Left lung (tissue), 10 donors: ENCODE results near the gene NISCH. TPM values are rescaled to one million over a fixed set of nuclear protein-coding genes. Genes with fewer than 3 reads are reported as not detected.

ENCODE experiments used
- ATAC-seq: fragments of 200-7000 bp; cut with Tn5 transposase; one replicate; pipeline ENCODE4 v1.9.1; 2020; ENCODE audit warnings: moderate library complexity
- DNase-seq, 4 donors: peaks; one replicate each; pipeline ENCODE4 v3.0.0-alpha.2; 2013 to 2020
- H3K27ac ChIP-seq, 2 donors: fragments of 200-600 bp; sonication (generic) in 1 of 2; one replicate each; pipeline versions ENCODE4 v1.5.0 to v1.8.0; 2020 to 2021
- H3K27me3 ChIP-seq, 2 donors: fragments of 200-600 bp; sonication (generic) in 1 of 2; one replicate each; pipeline versions ENCODE4 v1.5.0 to v1.8.0; 2020 to 2021
- H3K36me3 ChIP-seq, 2 donors: fragments of 200-600 bp; sonication (generic) in 1 of 2; one replicate each; pipeline versions ENCODE4 v1.5.0 to v1.8.0; 2020 to 2021
- H3K4me1 ChIP-seq, 2 donors: fragments of 200-600 bp; one replicate each; pipeline ENCODE4 v1.8.0; 2021
- H3K4me3 ChIP-seq, 2 donors: fragments of 200-600 bp; sonication (generic) in 1 of 2; one replicate each; pipeline versions ENCODE4 v1.5.0 to v1.8.0; 2020 to 2021; ENCODE audit warnings: mild to moderate bottlenecking in 1 of 2
- H3K9me3 ChIP-seq, 2 donors: fragments of 200-600 bp; sonication (generic) in 1 of 2; one replicate each; pipeline versions ENCODE4 v1.5.0 to v1.8.0; 2020 to 2021
- intact Hi-C, 2 donors: fragments of 100-400 bp; cut with DNase I; formaldehyde crosslinking; loops; one replicate each; pipeline versions ENCODE4 v1.11.2 to v1.14.2; 2022
- polyA plus RNA-seq, 6 donors: library from polyadenylated mRNA; unstranded; fragments of 120-200 nt; gene quantifications; one replicate each; pipeline ENCODE4 v1.2.1, GENCODE V29; 2013; ENCODE audit not compliant: insufficient read length in 6 of 6
- total RNA-seq, 2 donors: library from RNA; stranded (reverse); fragmentation: NEBNext Ultra II Directional; extraction: Animal tissue kit (Norgen Biotek cat#: 25700); gene quantifications; one replicate each; pipeline ENCODE4 v1.2.1, GENCODE V29; 2021
- TF ChIP-seq, protein P1 (sequence below), 2 donors: fragments of 200-600 bp; sonication (generic) in 1 of 2; IDR thresholded peaks; one replicate each; pipeline versions ENCODE4 v1.5.0 to v1.8.0; 2021; ENCODE audit warnings: antibody characterized with exemption in 2 of 2
- donor health status: DM: no; HTN: yes; CAD: no.
- donor health status: DM: no; HTN: no; CAD: no.

Gene NISCH
- total and polyA plus RNA-seq, 8 donors = 72.6 to 178 (median 140) TPM

- intact Hi-C loops = loop anchor here in 1 of 2 donors (10.0 kb wide), 1 partner anchor 66 kb away; no protein-coding TSS in a partner anchor
- ATAC-seq = no peak
- H3K4me1 ChIP-seq = peaks cover 34 to 73% of the 10 kb centered on the region in 2 donors
These were observed 75.8 kb downstream of the NISCH start for GRCh38 chr3:52530918-52531826.

DNA sequence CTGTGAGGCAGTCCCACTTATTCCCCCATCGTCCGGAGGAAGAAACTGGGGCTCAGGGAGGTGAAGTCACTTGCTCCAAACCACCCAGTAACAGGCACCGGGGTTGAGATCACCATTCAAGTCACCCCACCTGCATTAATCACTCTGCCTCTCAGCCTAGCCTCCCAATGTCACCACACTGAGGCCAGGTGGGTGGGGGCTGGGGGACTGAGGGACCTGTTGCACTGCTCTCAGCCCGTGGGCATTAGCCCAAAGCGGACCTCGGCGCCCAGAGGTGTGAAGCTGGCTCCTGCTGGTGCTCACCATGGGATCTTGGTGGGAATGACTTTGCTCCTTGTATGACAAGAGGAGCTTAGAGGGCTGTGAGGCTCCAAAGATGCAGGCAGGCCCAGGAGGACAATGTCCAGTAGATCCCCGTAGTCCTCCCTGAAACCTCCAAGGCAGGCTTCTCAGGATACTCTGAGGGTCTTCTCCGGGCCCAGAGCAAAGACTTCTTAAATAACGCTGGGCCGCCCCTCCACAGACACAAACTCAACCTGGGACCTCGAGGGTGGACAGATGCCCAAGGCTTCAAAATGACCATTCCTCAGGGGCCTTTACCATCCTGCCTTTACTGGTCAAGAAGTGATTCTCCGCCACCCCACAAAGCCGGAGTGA lies 76.6 kb downstream of the NISCH start:
- H3K4me3 ChIP-seq = peak overlapping the region; percentile 62 to 69
- no peak for ATAC-seq
- peaks cover 27 to 68% of the 10 kb centered on the region in 2 donors for H3K4me1 ChIP-seq
- peak in 2 of 4 donors; percentile 34 to 75 for DNase-seq
- peaks cover 0 to 31% of the 10 kb centered on the region in 2 donors for H3K27me3 ChIP-seq
- intact Hi-C loops = loop anchor here in 1 of 2 donors (10.0 kb wide), 1 partner anchor 67 kb away; no protein-coding TSS in a partner anchor
- TF ChIP-seq, protein P1, sequence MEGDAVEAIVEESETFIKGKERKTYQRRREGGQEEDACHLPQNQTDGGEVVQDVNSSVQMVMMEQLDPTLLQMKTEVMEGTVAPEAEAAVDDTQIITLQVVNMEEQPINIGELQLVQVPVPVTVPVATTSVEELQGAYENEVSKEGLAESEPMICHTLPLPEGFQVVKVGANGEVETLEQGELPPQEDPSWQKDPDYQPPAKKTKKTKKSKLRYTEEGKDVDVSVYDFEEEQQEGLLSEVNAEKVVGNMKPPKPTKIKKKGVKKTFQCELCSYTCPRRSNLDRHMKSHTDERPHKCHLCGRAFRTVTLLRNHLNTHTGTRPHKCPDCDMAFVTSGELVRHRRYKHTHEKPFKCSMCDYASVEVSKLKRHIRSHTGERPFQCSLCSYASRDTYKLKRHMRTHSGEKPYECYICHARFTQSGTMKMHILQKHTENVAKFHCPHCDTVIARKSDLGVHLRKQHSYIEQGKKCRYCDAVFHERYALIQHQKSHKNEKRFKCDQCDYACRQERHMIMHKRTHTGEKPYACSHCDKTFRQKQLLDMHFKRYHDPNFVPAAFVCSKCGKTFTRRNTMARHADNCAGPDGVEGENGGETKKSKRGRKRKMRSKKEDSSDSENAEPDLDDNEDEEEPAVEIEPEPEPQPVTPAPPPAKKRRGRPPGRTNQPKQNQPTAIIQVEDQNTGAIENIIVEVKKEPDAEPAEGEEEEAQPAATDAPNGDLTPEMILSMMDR (IDR thresholded peaks at IDR 0.05) = no peak
- no peak overlapping the region for H3K27ac ChIP-seq
- H3K9me3 ChIP-seq = no peaks in the 10 kb centered on the region
- peaks cover 0 to 19% of the 10 kb centered on the region in 2 donors for H3K36me3 ChIP-seq

More at GRCh38 chr3:52530918-52531826, 75.8 kb downstream of the NISCH start:
- TF ChIP-seq, protein P1 (IDR thresholded peaks at IDR 0.05) = no peak
- H3K4me3 ChIP-seq = no peak overlapping the region
- peak in 2 of 4 donors; percentile 32 to 53 for DNase-seq
- H3K9me3 ChIP-seq = no peaks in the 10 kb centered on the region
- peaks cover 0 to 31% of the 10 kb centered on the region in 2 donors for H3K27me3 ChIP-seq
- peaks cover 0 to 21% of the 10 kb centered on the region in 2 donors for H3K36me3 ChIP-seq
- no peak overlapping the region for H3K27ac ChIP-seq

GRCh38 chr3:52532517-52532837 lies 77.1 kb downstream of the NISCH start:
- TF ChIP-seq, protein P1 (IDR thresholded peaks at IDR 0.05) = no peak
- Histone ChIP-seq H3K27me3 (peaks cover 0 to 31% of the 10 kb centered on the region in 2 donors), H3K27ac (peak overlapping the region in 1 of 2 donors; percentile 53), H3K9me3 (no peaks in the 10 kb centered on the region), H3K36me3 (peaks cover 0 to 14% of the 10 kb centered on the region in 2 donors), H3K4me3 (peak overlapping the region; percentile 62 to 69), H3K4me1 (peaks cover 22 to 68% of the 10 kb centered on the region in 2 donors)
- intact Hi-C loops = loop anchor here in 1 of 2 donors (10.0 kb wide), 1 partner anchor 68 kb away; no protein-coding TSS in a partner anchor
- DNase-seq = peak in 1 of 4 donors; percentile 46
- no peak for ATAC-seq

DNA sequence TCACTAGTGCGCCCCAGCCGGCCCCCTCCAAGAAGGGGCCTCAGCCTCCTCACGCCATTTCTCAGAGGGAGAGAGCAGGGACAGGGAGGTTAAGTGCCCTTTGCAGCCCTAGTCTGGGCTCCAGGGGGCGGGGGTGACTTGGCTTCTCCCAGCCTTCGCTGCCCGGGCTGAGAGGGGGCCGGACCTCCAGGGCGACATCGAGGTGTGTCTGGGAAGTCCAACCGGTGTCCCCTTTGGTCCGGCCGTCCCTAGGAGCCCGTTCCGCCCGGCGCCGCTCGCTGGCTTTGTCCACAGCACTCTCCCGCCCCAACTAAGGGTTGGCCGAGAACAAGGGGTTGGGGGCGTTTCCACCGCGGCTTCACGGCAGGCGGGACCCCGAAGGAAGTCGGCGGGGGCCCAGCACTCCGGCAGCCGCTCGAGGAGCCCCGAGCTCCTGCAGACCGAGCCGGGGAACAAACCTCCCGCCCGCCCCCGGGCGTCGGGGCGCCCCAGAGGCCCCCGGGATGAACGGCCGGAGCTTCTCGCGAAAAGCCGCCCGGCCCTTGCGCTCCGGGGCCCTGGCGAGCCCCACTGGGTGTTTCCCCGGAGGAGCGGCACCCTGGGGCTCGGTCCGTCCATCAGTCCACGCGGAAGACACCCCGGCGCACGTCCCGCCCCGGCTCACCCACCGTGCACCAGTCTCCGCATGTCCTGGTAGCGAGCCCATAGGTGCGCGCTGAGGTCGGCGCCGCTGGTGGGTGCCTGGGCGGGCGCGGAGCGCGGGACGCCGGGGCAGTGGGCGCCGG lies 77.6 kb downstream of the NISCH start:
- Histone ChIP-seq H3K27ac (peak overlapping the region; percentile 23 to 53), H3K4me1 (peaks cover 19 to 71% of the 10 kb centered on the region in 2 donors), H3K9me3 (no peaks in the 10 kb centered on the region), H3K36me3 (peaks cover 0 to 8% of the 10 kb centered on the region in 2 donors), H3K4me3 (peak overlapping the region; percentile 62 to 69), H3K27me3 (peaks cover 0 to 31% of the 10 kb centered on the region in 2 donors)
- ATAC-seq (no peak), DNase-seq (peak in 2 of 4 donors; percentile 44 to 85)
- TF ChIP-seq, protein P1 (IDR thresholded peaks at IDR 0.05) = no peak
- intact Hi-C loops = loop anchor here in 1 of 2 donors (10.0 kb wide), 1 partner anchor 68 kb away; no protein-coding TSS in a partner anchor
